GM12872 (cell line): ENCODE measurements around the gene NRN1L.

Source experiments
- TF ChIP-seq, protein P1 (sequence below): IDR thresholded peaks from 3 replicates; pipeline ENCODE4 v1.5.1; 2011; ENCODE audit warnings: low read depth, mild to moderate bottlenecking, low read length, moderate library complexity; ENCODE audit not compliant: insufficient read depth

Gene NRN1L

DNA sequence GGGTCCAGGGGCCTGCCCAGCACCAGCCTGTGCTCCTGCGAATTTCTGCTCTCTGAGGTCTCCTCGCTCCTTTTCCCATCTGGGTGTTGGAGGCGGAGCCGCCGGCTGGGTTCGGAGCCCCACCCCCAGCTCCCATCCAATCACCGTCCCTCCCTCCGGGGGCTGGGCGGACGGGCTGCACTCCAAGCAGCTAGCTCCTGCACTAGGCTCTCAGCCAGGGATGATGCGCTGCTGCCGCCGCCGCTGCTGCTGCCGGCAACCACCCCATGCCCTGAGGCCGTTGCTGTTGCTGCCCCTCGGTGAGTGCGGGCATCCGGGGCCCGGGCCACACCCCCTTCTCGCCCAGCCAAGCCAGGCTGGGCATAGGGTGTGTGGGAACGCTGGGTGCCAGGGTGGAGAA is at the start of gene NRN1L:
Gene NRN1L, plus strand, starts transcription at position 202 of the 400 bp plus-strand sequence. Its CDS starts 19 bp downstream, at position 221.
- TF ChIP-seq, protein P1, sequence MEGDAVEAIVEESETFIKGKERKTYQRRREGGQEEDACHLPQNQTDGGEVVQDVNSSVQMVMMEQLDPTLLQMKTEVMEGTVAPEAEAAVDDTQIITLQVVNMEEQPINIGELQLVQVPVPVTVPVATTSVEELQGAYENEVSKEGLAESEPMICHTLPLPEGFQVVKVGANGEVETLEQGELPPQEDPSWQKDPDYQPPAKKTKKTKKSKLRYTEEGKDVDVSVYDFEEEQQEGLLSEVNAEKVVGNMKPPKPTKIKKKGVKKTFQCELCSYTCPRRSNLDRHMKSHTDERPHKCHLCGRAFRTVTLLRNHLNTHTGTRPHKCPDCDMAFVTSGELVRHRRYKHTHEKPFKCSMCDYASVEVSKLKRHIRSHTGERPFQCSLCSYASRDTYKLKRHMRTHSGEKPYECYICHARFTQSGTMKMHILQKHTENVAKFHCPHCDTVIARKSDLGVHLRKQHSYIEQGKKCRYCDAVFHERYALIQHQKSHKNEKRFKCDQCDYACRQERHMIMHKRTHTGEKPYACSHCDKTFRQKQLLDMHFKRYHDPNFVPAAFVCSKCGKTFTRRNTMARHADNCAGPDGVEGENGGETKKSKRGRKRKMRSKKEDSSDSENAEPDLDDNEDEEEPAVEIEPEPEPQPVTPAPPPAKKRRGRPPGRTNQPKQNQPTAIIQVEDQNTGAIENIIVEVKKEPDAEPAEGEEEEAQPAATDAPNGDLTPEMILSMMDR: no peak

DNA sequence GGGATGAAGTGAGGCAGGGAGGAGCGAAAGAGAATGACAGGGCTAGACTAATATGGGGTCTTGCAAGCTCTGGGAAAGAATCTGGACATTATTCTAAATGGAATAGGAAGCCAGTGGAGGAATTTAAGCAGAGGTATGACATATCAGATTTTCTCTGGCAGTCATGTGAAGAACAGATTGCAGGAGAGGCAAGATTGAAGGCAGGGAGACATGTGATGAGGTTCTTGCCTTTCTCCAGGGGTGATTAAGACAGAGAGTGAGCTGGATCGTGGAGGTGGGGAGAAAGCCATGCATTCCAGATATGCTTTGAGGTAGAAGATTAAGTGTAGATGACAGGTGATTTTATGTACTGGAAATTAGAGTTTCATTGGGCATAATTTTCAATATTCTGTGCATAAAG is 46.9 kb upstream of the NRN1L start:
- TF ChIP-seq, protein P1: no peak

DNA sequence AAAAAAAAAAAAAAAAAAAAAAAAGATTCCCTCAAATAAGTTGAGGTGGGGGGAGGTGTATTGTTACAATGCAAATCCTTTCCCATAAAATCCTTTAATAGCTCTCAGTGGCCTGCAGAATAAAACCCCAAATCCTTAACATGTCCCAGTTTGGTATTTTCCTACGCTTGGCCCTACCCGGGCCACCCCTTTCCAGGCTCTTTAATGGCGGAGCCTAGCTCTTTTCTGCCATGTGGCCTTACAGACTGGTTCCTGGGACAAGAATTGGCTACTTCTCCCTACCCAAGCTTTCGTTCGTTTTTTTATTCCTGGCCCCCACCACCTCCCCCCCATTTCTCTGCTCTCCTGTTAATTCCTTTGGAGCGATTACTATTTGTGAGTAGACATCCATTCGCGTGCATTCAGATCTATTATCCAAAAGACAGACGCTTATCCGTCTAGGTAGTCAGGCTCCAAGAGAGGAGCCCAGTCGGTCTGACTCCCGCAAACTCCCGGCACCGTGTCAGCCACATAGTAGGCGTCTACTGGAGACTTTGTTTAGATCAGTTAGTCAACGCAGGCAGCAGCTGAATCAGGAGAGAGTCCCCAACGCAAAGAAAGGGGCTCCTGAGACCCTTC is 43.4 kb upstream of the NRN1L start:
- TF ChIP-seq, protein P1: no peak

DNA sequence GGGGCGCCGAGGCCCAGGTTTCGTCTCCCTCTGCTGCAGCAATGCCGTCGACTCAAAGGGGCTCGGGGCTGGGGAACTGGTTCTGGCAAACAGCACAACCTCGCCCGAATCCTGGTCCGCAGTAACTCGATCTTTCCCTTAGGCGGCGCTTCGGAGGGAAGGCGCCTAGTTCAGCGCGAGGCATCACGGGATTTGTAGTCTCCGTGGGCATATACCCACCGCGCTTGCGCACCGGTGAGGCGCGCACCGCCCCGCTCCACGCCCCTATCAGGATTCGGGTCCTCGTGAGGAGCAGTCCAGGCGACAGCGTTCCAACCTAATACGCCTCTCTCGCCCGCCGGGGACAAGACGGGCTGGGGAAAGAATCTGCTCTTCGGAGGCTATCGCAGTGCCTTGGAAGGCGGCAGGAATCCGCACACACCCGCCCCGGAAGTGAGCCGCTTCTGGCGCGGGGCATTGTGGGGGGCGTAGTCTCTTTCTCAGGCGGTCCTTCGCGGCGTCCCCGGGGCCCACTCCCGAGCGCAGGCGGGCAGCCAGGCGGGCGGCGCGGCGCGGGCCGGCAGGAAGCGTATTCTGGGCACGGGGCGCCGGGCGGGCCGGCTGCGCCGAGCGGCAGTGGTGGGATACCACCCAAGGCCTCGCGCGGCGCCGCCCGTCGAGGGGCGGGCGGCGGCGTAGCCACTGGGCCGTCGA is 42.7 kb upstream of the NRN1L start, which contains the start of gene THAP11:
Gene THAP11, plus strand, starts transcription at position 505 of the 693 bp plus-strand sequence. CDS start 235 bp downstream, outside the sequence.
- TF ChIP-seq, protein P1: peak; percentile 97

DNA sequence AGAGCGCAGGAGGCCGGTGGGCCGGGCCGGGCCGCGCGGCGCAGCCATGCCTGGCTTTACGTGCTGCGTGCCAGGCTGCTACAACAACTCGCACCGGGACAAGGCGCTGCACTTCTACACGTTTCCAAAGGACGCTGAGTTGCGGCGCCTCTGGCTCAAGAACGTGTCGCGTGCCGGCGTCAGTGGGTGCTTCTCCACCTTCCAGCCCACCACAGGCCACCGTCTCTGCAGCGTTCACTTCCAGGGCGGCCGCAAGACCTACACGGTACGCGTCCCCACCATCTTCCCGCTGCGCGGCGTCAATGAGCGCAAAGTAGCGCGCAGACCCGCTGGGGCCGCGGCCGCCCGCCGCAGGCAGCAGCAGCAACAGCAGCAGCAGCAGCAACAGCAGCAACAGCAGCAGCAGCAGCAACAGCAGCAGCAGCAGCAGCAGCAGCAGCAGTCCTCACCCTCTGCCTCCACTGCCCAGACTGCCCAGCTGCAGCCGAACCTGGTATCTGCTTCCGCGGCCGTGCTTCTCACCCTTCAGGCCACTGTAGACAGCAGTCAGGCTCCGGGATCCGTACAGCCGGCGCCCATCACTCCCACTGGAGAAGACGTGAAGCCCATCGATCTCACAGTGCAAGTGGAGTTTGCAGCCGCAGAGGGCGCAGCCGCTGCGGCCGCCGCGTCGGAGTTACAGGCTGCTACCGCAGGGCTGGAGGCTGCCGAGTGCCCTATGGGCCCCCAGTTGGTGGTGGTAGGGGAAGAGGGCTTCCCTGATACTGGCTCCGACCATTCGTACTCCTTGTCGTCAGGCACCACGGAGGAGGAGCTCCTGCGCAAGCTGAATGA is 42.0 kb upstream of the NRN1L start:
- TF ChIP-seq, protein P1: peak; percentile 55; the same call in 2 of the 3 replicates

DNA sequence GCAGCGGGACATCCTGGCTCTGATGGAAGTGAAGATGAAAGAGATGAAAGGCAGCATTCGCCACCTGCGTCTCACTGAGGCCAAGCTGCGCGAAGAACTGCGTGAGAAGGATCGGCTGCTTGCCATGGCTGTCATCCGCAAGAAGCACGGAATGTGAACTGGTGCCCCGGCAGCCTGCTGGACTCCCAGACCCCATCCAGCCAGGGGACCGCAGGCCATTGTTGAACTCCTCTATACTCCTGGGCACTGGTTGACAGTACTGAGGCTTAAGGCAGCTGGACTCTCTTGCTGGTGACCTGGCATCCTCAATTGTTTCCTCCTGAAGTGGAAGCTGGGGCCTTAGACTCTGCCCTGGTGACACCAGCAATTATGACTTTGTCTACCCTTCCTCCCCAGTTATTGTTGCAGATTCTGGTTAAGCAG is 41.3 kb upstream of the NRN1L start:
- TF ChIP-seq, protein P1: no peak

DNA sequence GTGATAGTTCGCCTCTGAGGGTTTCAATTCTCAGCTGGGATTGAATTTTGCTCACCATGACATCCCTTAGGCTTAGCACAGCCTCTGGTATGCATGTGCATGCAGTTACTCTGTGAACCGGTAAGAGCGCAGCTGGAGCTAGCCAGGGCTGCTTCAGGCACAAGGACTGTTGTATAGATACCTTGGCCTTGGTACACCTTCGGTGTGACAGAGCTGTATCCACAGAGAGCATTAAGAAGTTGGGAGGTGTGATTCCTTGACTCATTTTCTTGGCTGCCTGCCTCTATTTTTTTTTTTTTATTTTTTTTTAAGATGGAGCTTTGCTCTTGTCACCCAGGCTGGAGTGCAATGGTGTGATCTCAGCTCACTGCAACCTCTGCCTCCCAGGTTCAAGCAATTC is 40.2 kb upstream of the NRN1L start:
- TF ChIP-seq, protein P1: no peak
